GM19099 (cell line): ENCODE measurements around the gene CDC6.

Source experiments
- POLR2A ChIP-seq: IDR thresholded peaks from 3 replicates; pipeline ENCODE4 v1.6.1; 2011; ENCODE audit warnings: low read depth; ENCODE audit not compliant: insufficient read length; ENCODE audit errors: extremely low read depth

The CDC6 gene

GRCh38 chr17:40268141-40268712, 19.5 kb upstream of the CDC6 start:
- TF ChIP-seq POLR2A, result no peak

GRCh38 chr17:40278414-40278813, 9.3 kb upstream of the CDC6 start:
- TF ChIP-seq POLR2A, result no peak

GRCh38 chr17:40279402-40279801, 8.3 kb upstream of the CDC6 start:
- no peak for TF ChIP-seq POLR2A

GRCh38 chr17:40281663-40282062, 6.0 kb upstream of the CDC6 start:
- TF ChIP-seq POLR2A, result no peak

GRCh38 chr17:40283662-40284061, 4.0 kb upstream of the CDC6 start:
- TF ChIP-seq POLR2A, result no peak

GRCh38 chr17:40284085-40284713, 3.5 kb upstream of the CDC6 start:
- TF ChIP-seq POLR2A, result no peak

GRCh38 chr17:40286473-40286872, 1.2 kb upstream of the CDC6 start:
- no peak for TF ChIP-seq POLR2A

- no peak for TF ChIP-seq POLR2A
These were observed 553 bp upstream of the CDC6 start for GRCh38 chr17:40287159-40287493.

GRCh38 chr17:40290629-40291280, 3.1 kb downstream of the CDC6 start:
- TF ChIP-seq POLR2A, result no peak

GRCh38 chr17:40291281-40291664, 3.6 kb downstream of the CDC6 start:
- no peak for TF ChIP-seq POLR2A

- TF ChIP-seq POLR2A, result no peak
These were observed 5.7 kb downstream of the CDC6 start for GRCh38 chr17:40293363-40293762.

GRCh38 chr17:40295488-40296436, 8.1 kb downstream of the CDC6 start:
- TF ChIP-seq POLR2A, result no peak

GRCh38 chr17:40297511-40297910, 9.8 kb downstream of the CDC6 start:
- TF ChIP-seq POLR2A, result no peak

- no peak for TF ChIP-seq POLR2A
These were observed 11.0 kb downstream of the CDC6 start for GRCh38 chr17:40298726-40299125.

GRCh38 chr17:40301315-40301714, 13.6 kb downstream of the CDC6 start:
- no peak for TF ChIP-seq POLR2A
